ENCODE measurements around the gene VWF. TPM values are rescaled to one million over a fixed set of nuclear protein-coding genes. Genes with fewer than 3 reads are reported as not detected.

The VWF gene
- total and polyA plus RNA-seq, 2 of the 13 experiments (the other 11 are each of a cell fraction or from before 2014, with no cell fraction given), result 0.20 to 0.25 TPM

- no peak overlapping the region for H3K4me3 ChIP-seq (replicated peaks in 1 of 3; ENCODE audit: insufficient read depth in 1 of 3, low read depth in 2 of 3, low read length in 3 of 3)
- no TSS peak for BruUV-seq (replicated peaks)
- H3K79me2 ChIP-seq (ENCODE audit: insufficient read depth, low read length), result no peaks in the 10 kb centered on the region
- no peaks in the 10 kb centered on the region for H3K9me3 ChIP-seq (ENCODE audit: low read length)
- no peak for ATAC-seq
- no peak overlapping the region for H3K27ac ChIP-seq (ENCODE audit: extremely low read length, insufficient read depth, low read length)
- in situ Hi-C loops (cut with HindIII; ENCODE audit: extremely low pct_ligation_motif_present, low pct_unique_long_range_greater_than_20kb), result no loop called here
- peaks cover 0 to 12% of the 10 kb centered on the region in 2 experiments; a peak in 3 of 5 replicates for H3K27me3 ChIP-seq (ENCODE audit: control insufficient read depth in 1 of 2, insufficient read depth in 2 of 2, low read length in 2 of 2)
- intact Hi-C loops (cut with micrococcal nuclease; ENCODE audit: unreplicated experiment), result no loop called here
- no peak for DNase-seq (ENCODE audit: low spot score)
- H3K4me1 ChIP-seq (ENCODE audit: insufficient read depth, low read length), result no peaks in the 10 kb centered on the region
- peak; percentile 52 for TF ChIP-seq NFE2L2 (IDR thresholded peaks at IDR 0.05; ENCODE audit: low read length)
- TF ChIP-seq, protein P1, sequence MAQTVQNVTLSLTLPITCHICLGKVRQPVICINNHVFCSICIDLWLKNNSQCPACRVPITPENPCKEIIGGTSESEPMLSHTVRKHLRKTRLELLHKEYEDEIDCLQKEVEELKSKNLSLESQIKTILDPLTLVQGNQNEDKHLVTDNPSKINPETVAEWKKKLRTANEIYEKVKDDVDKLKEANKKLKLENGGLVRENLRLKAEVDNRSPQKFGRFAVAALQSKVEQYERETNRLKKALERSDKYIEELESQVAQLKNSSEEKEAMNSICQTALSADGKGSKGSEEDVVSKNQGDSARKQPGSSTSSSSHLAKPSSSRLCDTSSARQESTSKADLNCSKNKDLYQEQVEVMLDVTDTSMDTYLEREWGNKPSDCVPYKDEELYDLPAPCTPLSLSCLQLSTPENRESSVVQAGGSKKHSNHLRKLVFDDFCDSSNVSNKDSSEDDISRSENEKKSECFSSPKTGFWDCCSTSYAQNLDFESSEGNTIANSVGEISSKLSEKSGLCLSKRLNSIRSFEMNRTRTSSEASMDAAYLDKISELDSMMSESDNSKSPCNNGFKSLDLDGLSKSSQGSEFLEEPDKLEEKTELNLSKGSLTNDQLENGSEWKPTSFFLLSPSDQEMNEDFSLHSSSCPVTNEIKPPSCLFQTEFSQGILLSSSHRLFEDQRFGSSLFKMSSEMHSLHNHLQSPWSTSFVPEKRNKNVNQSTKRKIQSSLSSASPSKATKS (CRISPR knock-in tag; IDR thresholded peaks at IDR 0.05), result no peak
- H3K9ac ChIP-seq (ENCODE audit: insufficient read depth, low read depth, low read length), result no peak overlapping the region
- 42% methylated on average over 2 of the region's 11 CpGs for WGBS (ENCODE audit: low lambda C conversion rate)
- H2AFZ ChIP-seq (ENCODE audit: low read length), result no peak overlapping the region
- H4K20me1 ChIP-seq (ENCODE audit: insufficient read depth, low read length), result no peaks in the 10 kb centered on the region
- FAIRE-seq, result no peak
- POLR2A ChIA-PET, result no interaction called here
- CTCF ChIA-PET (ENCODE audit: low intra/inter-chr PET ratio, low total read pairs), result no interaction called here
- H3K36me3 ChIP-seq (replicated peaks in 1 of 2; ENCODE audit: control insufficient read depth in 1 of 2, insufficient read depth in 2 of 2, low read length in 2 of 2), result no peaks in the 10 kb centered on the region
- no peak overlapping the region for H3K4me2 ChIP-seq (ENCODE audit: low read depth, low read length)
These were observed 220.0 kb downstream of the VWF start for GRCh38 chr12:5904441-5904840.

GRCh38 chr12:5902736-5903135 is 221.7 kb downstream of the VWF start:
- intact Hi-C loops (cut with micrococcal nuclease; ENCODE audit: unreplicated experiment), result no loop called here
- CTCF ChIA-PET (ENCODE audit: low intra/inter-chr PET ratio, low total read pairs), result no interaction called here
- no peak for FAIRE-seq

More at GRCh38 chr12:5902736-5903135, 221.7 kb downstream of the VWF start:
- peak; percentile 91 for TF ChIP-seq HNRNPK (IDR thresholded peaks at IDR 0.05; ENCODE audit: low read depth, low read length, poor library complexity, severe bottlenecking)
- TF ChIP-seq ELF4 (CRISPR knock-in tag; IDR thresholded peaks at IDR 0.05; ENCODE audit: borderline replicate concordance), result no peak
- Histone ChIP-seq H3K36me3 (replicated peaks in 1 of 2; ENCODE audit: control insufficient read depth in 1 of 2, insufficient read depth in 2 of 2, low read length in 2 of 2) (no peaks in the 10 kb centered on the region), H4K20me1 (ENCODE audit: insufficient read depth, low read length) (no peaks in the 10 kb centered on the region), H3K4me2 (ENCODE audit: low read depth, low read length) (no peak overlapping the region), H3K9me3 (ENCODE audit: low read length) (no peaks in the 10 kb centered on the region), H3K4me1 (ENCODE audit: insufficient read depth, low read length) (no peaks in the 10 kb centered on the region), H3K27me3 (ENCODE audit: control insufficient read depth in 1 of 2, insufficient read depth in 2 of 2, low read length in 2 of 2) (peaks cover 0 to 12% of the 10 kb centered on the region in 2 experiments; a peak in 3 of 5 replicates), H3K4me3 (replicated peaks in 1 of 3; ENCODE audit: insufficient read depth in 1 of 3, low read depth in 2 of 3, low read length in 3 of 3) (no peak overlapping the region), H3K9ac (ENCODE audit: insufficient read depth, low read depth, low read length) (no peak overlapping the region), H2AFZ (ENCODE audit: low read length) (no peak overlapping the region), H3K79me2 (ENCODE audit: insufficient read depth, low read length) (no peaks in the 10 kb centered on the region), H3K27ac (ENCODE audit: extremely low read length, insufficient read depth, low read length) (no peak overlapping the region)
- WGBS (ENCODE audit: low lambda C conversion rate), result 53% methylated on average over 2 of the region's 2 CpGs
- in situ Hi-C loops (cut with HindIII; ENCODE audit: extremely low pct_ligation_motif_present, low pct_unique_long_range_greater_than_20kb), result no loop called here
- ATAC-seq, result no peak
- BruUV-seq (replicated peaks), result no TSS peak
- POLR2A ChIA-PET, result no interaction called here
- DNase-seq (ENCODE audit: low spot score), result no peak

All from HepG2 (cell line).